A549 (cell line): ENCODE data around the gene AHI1. TPM values are rescaled to one million over a fixed set of nuclear protein-coding genes. Genes with fewer than 3 reads are reported as not detected.

Experiments used
- ATAC-seq, 2 experiments: fragments of 200-7000 bp in 1 of 2; fragments of >200 bp in 1 of 2; cut with Nextera tagmentation in 1 of 2; cut with Tn5 transposase in 1 of 2; 3 replicates each; pipeline versions ENCODE4 v1.8.0 to v1.9.1; 2018 to 2020; ENCODE audit warnings: mild to moderate bottlenecking in 1 of 2, moderate library complexity in 1 of 2
- CTCF ChIA-PET: fragments of 300-600 bp; sonication (Branson Sonifier 250); formaldehyde crosslinking; extraction: SDS; loops from one replicate; lab custom pipeline; 2021; ENCODE audit warnings: antibody characterized with exemption, inconsistent platforms; lab: Yijun Ruan, JAX
- POLR2A ChIA-PET: fragments of 350-600 bp; formaldehyde crosslinking; extraction: SDS; loops from one replicate; lab custom pipeline; 2021; ENCODE audit warnings: antibody characterized with exemption, inconsistent platforms; lab: Yijun Ruan, JAX
- DNase-seq, 2 experiments: peaks; one replicate each; pipeline versions ENCODE4 v3.0.0 to v3.0.0-alpha.2; 2011 to 2016; ENCODE audit warnings: low read depth in 1 of 2, low spot score in 1 of 2
- FAIRE-seq: peaks from 2 replicates; lab custom pipeline; 2011; peaks lifted over from hg19 to GRCh38; lab: Jason Lieb, UNC
- H3K27ac ChIP-seq, 2 experiments: fragments of >200 bp; sonication (Bioruptor Twin); formaldehyde crosslinking; 3 replicates each; pipeline ENCODE4 v1.5.1; 2016 to 2017
- H3K4me1 ChIP-seq: fragments of >200 bp; sonication (Bioruptor Twin); formaldehyde crosslinking; 3 replicates; pipeline ENCODE4 v1.6.1; 2016
- H3K4me2 ChIP-seq: fragments of >200 bp; sonication (Bioruptor Twin); formaldehyde crosslinking; 3 replicates; pipeline ENCODE4 v1.6.1; 2016
- H3K4me3 ChIP-seq: fragments of >200 bp; sonication (Bioruptor Twin); formaldehyde crosslinking; 3 replicates; pipeline ENCODE4 v1.5.1; 2016
- H3K9me3 ChIP-seq: fragments of >200 bp; sonication (Bioruptor Twin); formaldehyde crosslinking; 3 replicates; pipeline ENCODE4 v1.6.1; 2016
- CHD2 ChIP-seq: fragments of 150-350 bp; IDR thresholded peaks from 2 replicates; pipeline ENCODE4 v1.6.1; 2014; ENCODE audit warnings: low read length; ENCODE audit not compliant: partially characterized antibody
- EHF ChIP-seq: fragments of 250-450 bp; sonication (Bioruptor Pico); IDR thresholded peaks from 2 replicates; pipeline ENCODE4 v1.5.0; 2020; ENCODE audit warnings: mild to moderate bottlenecking
- EP300 ChIP-seq, 2 experiments: fragments of >200 bp; sonication (Bioruptor Twin); formaldehyde crosslinking; IDR thresholded peaks; 2 replicates in 1 of 2; 3 replicates in 1 of 2; pipeline ENCODE4 v1.6.1; 2016 to 2017
- FOSL2 ChIP-seq, 2 experiments: fragments of 450-650 bp in 1 of 2; fragments of >200 bp in 1 of 2; sonication (Bioruptor Twin) in 1 of 2; formaldehyde crosslinking; IDR thresholded peaks; 2 replicates each; pipeline versions ENCODE4 v1.5.0 to v1.6.1; 2016 to 2020; ENCODE audit warnings: mild to moderate bottlenecking in 1 of 2, moderate library complexity in 1 of 2
- HOXB13 ChIP-seq: fragments of 250-450 bp; sonication (Bioruptor Pico); IDR thresholded peaks from 2 replicates; pipeline ENCODE4 v1.5.0; 2020; ENCODE audit warnings: low read depth, mild to moderate bottlenecking, moderate library complexity
- HOXB5 ChIP-seq: fragments of 250-450 bp; sonication (Bioruptor Pico); IDR thresholded peaks from 2 replicates; pipeline ENCODE4 v1.5.0; 2020; ENCODE audit warnings: mild to moderate bottlenecking, moderate library complexity
- JUNB ChIP-seq: fragments of >200 bp; sonication (Bioruptor Twin); formaldehyde crosslinking; IDR thresholded peaks from 2 replicates; pipeline ENCODE4 v1.6.1; 2016
- KDM1A ChIP-seq: fragments of 200-600 bp; sonication (generic); IDR thresholded peaks from 2 replicates; pipeline ENCODE4 v1.6.1; 2016; ENCODE audit warnings: low read depth, mild to moderate bottlenecking
- KDM5A ChIP-seq: fragments of 200-600 bp; sonication (generic); IDR thresholded peaks from 2 replicates; pipeline ENCODE4 v1.6.1; 2016; ENCODE audit warnings: antibody characterized with exemption, mild to moderate bottlenecking
- MAZ ChIP-seq: fragments of 150-350 bp; IDR thresholded peaks from 2 replicates; pipeline ENCODE4 v1.6.1; 2014; ENCODE audit warnings: antibody characterized with exemption, low read depth, low read length, borderline replicate concordance
- NFE2L2 ChIP-seq: fragments of 150-350 bp; conservative IDR thresholded peaks from 2 replicates; pipeline ENCODE4 v1.6.1; 2014; ENCODE audit warnings: low read length
- PHF8 ChIP-seq: fragments of 200-600 bp; sonication (generic); IDR thresholded peaks from 2 replicates; pipeline ENCODE4 v1.6.1; 2016; ENCODE audit warnings: low read depth, mild to moderate bottlenecking, antibody characterized with exemption, moderate library complexity, borderline replicate concordance
- POLR2A ChIP-seq: IDR thresholded peaks from 2 replicates; pipeline ENCODE4 v1.6.1; 2012; ENCODE audit warnings: mild to moderate bottlenecking, low read length
- RCOR1 ChIP-seq: fragments of 150-350 bp; IDR thresholded peaks from 2 replicates; pipeline ENCODE4 v1.6.1; 2014; ENCODE audit warnings: antibody characterized with exemption, low read length, low read depth
- TP53 ChIP-seq: fragments of 250-450 bp; sonication (Bioruptor Pico); IDR thresholded peaks from 2 replicates; pipeline ENCODE4 v1.5.0; 2021; ENCODE audit warnings: mild to moderate bottlenecking, moderate library complexity
- ZFP36 ChIP-seq: fragments of 450-650 bp; IDR thresholded peaks from 2 replicates; pipeline ENCODE4 v1.6.1; 2014; ENCODE audit warnings: borderline replicate concordance; ENCODE audit not compliant: partially characterized antibody
- ZSCAN20 ChIP-seq: fragments of 250-450 bp; sonication (Bioruptor Pico); IDR thresholded peaks from 2 replicates; pipeline ENCODE4 v1.8.0; 2022; ENCODE audit warnings: mild to moderate bottlenecking, moderate library complexity
- WGBS: methylation state at CpG from one replicate; pipeline ENCODE4 v1.1.6; 2017; ENCODE audit errors: missing lambda C conversion rate; 5-methylcytosine and 5-hydroxymethylcytosine counted together
- polyA plus RNA-seq, 4 experiments: library from polyadenylated mRNA; depleted of rRNA in 3 of 4; stranded (reverse); fragments of >200 nt; fragmentation: RNase III in 1 of 4; extraction: RNeasy Plus Mini Kit Qiagen cat#74134 plus additional on column Dnase treatment in 1 of 4; gene quantifications; 2 replicates in 3 of 4; 3 replicates in 1 of 4; pipeline ENCODE4 v1.2.3, GENCODE V29; 2011 to 2017
- TF ChIP-seq, protein P1 (sequence below): fragments of 150-350 bp; IDR thresholded peaks from 2 replicates; pipeline ENCODE4 v1.6.1; 2014; ENCODE audit warnings: low read depth, mild to moderate bottlenecking, low read length
- TF ChIP-seq, protein P2 (sequence below): fragments of >200 bp; sonication (Bioruptor Twin); formaldehyde crosslinking; IDR thresholded peaks from 3 replicates; pipeline ENCODE4 v1.6.1; 2016
- TF ChIP-seq, protein P3 (sequence below): IDR thresholded peaks from 2 replicates; pipeline ENCODE4 v1.6.1; 2012
- TF ChIP-seq, protein P4 (sequence below): fragments of 250-450 bp; sonication (Bioruptor Pico); IDR thresholded peaks from 2 replicates; pipeline ENCODE4 v1.5.0; 2020; ENCODE audit warnings: low read depth, mild to moderate bottlenecking, moderate library complexity
- TF ChIP-seq, protein P5 (sequence below): fragments of 250-450 bp; sonication (Bioruptor Pico); IDR thresholded peaks from 2 replicates; pipeline ENCODE4 v1.5.0; 2021; ENCODE audit warnings: mild to moderate bottlenecking, moderate library complexity, borderline replicate concordance

AHI1 gene
- polyA plus RNA-seq, 2 of the 4 experiments (the other 2 are of a cell fraction) = 24.7 to 50.8 TPM

DNA sequence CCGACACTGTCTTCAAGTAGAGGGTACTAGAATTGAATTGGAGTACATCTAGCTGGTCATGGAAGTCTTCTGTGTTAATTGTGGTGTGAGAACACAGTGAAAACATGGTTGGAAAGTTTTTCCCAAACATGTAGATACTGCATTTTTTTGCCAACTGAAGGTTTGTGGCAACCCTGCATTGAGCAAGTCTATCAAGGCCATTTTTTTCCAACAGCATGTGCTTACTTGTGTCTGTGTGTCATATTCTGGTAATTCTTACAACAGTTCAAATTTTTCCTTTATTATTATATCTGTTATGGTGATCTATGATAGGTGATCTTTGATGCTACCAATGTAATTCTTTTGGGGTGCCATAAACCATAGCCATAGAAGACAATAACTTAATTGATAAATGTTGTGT, 169.4 kb downstream of the AHI1 start:
- Histone ChIP-seq H3K4me1 (no peaks in the 10 kb centered on the region), H3K27ac (no peak overlapping the region), H3K9me3 (no peaks in the 10 kb centered on the region), H3K4me2 (no peak overlapping the region), H3K4me3 (no peak overlapping the region)
- ChIA-PET CTCF (no interaction called here), POLR2A (no interaction called here)
- no peak for FAIRE-seq
- TF ChIP-seq POLR2A (no peak), KDM1A (no peak), NFE2L2 (no peak), RCOR1 (no peak), ZSCAN20 (CRISPR knock-in tag) (no peak), EHF (CRISPR knock-in tag) (no peak), KDM5A (no peak), FOSL2 (IDR thresholded peaks at IDR 0.05) (no peak), FOSL2 (CRISPR knock-in tag; IDR thresholded peaks at IDR 0.05) (no peak), PHF8 (no peak)
- TF ChIP-seq, protein P1, sequence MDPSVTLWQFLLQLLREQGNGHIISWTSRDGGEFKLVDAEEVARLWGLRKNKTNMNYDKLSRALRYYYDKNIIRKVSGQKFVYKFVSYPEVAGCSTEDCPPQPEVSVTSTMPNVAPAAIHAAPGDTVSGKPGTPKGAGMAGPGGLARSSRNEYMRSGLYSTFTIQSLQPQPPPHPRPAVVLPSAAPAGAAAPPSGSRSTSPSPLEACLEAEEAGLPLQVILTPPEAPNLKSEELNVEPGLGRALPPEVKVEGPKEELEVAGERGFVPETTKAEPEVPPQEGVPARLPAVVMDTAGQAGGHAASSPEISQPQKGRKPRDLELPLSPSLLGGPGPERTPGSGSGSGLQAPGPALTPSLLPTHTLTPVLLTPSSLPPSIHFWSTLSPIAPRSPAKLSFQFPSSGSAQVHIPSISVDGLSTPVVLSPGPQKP = no peak
- TF ChIP-seq, protein P2, sequence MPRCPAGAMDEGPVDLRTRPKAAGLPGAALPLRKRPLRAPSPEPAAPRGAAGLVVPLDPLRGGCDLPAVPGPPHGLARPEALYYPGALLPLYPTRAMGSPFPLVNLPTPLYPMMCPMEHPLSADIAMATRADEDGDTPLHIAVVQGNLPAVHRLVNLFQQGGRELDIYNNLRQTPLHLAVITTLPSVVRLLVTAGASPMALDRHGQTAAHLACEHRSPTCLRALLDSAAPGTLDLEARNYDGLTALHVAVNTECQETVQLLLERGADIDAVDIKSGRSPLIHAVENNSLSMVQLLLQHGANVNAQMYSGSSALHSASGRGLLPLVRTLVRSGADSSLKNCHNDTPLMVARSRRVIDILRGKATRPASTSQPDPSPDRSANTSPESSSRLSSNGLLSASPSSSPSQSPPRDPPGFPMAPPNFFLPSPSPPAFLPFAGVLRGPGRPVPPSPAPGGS = no peak
- 93% methylated on average over 1 of the region's 1 CpG for WGBS
- DNase-seq = no peak
- ATAC-seq = no peak

DNA sequence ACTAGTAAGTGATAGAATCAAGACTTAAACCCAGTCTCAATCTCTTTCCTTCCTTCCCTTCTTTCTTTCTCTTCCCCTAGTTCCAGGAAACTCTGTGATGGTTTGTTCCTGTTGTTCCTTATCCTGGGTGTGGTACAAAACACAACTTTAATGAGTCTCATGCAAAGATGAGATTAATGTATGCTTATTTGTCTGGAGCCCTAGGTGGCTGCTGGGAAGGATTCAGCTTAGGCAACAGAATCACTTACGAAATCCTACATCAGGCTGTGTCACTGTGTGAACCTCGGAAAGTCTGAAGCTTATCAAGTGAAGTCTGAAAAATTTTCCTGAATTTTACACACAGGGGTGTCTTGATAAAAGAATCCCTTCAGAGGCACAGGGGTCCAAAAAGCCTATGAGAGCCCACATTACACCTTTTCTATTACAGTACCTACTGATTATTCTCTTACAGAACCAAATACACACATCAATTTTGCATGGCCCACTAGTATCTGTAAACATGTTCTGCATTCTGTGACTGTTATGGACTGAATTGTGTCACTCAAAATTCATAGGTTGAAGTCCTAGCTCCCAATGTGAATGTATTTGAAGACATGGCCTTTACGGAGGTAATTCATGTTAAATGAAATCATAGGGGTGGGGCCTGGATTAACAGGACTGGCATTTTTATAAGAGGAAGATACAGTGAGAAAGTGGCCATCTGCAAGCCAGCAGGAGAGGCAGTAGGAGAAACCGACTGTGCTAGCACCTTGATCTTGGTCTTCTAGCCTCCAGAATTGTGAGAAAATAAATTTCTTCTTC, 171.7 kb downstream of the AHI1 start:
- Histone ChIP-seq H3K4me2 (no peak overlapping the region), H3K4me3 (no peak overlapping the region), H3K4me1 (no peaks in the 10 kb centered on the region), H3K27ac (no peak overlapping the region), H3K9me3 (no peaks in the 10 kb centered on the region)
- no peak for DNase-seq
- TF ChIP-seq JUNB (no peak), ZSCAN20 (CRISPR knock-in tag) (no peak), HOXB5 (CRISPR knock-in tag) (no peak), MAZ (no peak), EP300 (IDR thresholded peaks at IDR 0.05) (no peak), CHD2 (no peak), POLR2A (no peak), HOXB13 (CRISPR knock-in tag) (no peak), TP53 (CRISPR knock-in tag) (no peak), KDM5A (no peak), ZFP36 (no peak), KDM1A (no peak)
- TF ChIP-seq, protein P1 = no peak
- TF ChIP-seq, protein P3, sequence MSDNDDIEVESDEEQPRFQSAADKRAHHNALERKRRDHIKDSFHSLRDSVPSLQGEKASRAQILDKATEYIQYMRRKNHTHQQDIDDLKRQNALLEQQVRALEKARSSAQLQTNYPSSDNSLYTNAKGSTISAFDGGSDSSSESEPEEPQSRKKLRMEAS = no peak
- TF ChIP-seq, protein P2 = no peak
- TF ChIP-seq, protein P4, sequence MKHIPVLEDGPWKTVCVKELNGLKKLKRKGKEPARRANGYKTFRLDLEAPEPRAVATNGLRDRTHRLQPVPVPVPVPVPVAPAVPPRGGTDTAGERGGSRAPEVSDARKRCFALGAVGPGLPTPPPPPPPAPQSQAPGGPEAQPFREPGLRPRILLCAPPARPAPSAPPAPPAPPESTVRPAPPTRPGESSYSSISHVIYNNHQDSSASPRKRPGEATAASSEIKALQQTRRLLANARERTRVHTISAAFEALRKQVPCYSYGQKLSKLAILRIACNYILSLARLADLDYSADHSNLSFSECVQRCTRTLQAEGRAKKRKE (CRISPR knock-in tag) = no peak
- TF ChIP-seq, protein P5, sequence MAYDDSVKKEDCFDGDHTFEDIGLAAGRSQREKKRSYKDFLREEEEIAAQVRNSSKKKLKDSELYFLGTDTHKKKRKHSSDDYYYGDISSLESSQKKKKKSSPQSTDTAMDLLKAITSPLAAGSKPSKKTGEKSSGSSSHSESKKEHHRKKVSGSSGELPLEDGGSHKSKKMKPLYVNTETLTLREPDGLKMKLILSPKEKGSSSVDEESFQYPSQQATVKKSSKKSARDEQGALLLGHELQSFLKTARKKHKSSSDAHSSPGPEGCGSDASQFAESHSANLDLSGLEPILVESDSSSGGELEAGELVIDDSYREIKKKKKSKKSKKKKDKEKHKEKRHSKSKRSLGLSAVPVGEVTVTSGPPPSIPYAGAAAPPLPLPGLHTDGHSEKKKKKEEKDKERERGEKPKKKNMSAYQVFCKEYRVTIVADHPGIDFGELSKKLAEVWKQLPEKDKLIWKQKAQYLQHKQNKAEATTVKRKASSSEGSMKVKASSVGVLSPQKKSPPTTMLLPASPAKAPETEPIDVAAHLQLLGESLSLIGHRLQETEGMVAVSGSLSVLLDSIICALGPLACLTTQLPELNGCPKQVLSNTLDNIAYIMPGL (CRISPR knock-in tag) = no peak
- ATAC-seq = no peak
- CTCF ChIA-PET = no interaction called here
- POLR2A ChIA-PET = no interaction called here
- no peak for FAIRE-seq
- 84% methylated on average over 4 of the region's 4 CpGs for WGBS
